ENCODE measurements around the gene CDRT15L2.
"Not testable (repeated sequence)": the region's sequence is repeated elsewhere in the genome, so short reads cannot be mapped to it uniquely, and the experiment has no call there.

- not testable (repeated sequence) for TF ChIP-seq POLR2A, CTCF, EP300 (IDR thresholded peaks at IDR 0.05)
Measured at GRCh38 chr17:20559018-20559417, 20.5 kb upstream of the CDRT15L2 start.

Measured in ovary (tissue), 3 donors.